T-helper 17 cell (primary cell): ENCODE data around the gene RUNX2. TPM values are rescaled to one million over a fixed set of nuclear protein-coding genes. Genes with fewer than 3 reads are reported as not detected.
A peak's percentile ranks its signal among the peaks of the same experiment; 100 is the strongest.

Experiments
- ATAC-seq: fragments of 150-1000 bp; cut with Tn5 transposase; 2 replicates; pipeline ENCODE4 v1.10.0; 2021; ENCODE audit warnings: mild to moderate bottlenecking, moderate library complexity
- DNase-seq, 3 donors: peaks; one replicate each; pipeline versions ENCODE4 v3.0.0 to v3.0.0-alpha.2; 2020 to 2021
- H3K9me3 ChIP-seq: one replicate; pipeline ENCODE4 v1.7.0; 2013; ENCODE audit warnings: low read length, mild to moderate bottlenecking; ENCODE audit not compliant: control insufficient read depth, poor library complexity, severe bottlenecking
- H3K27ac Mint-ChIP-seq: one replicate; pipeline ENCODE4 v1.8.0; 2022; ENCODE audit warnings: mild to moderate bottlenecking, moderate library complexity, mixed read lengths
- H3K27me3 Mint-ChIP-seq: one replicate; pipeline ENCODE4 v1.8.0; 2022; ENCODE audit warnings: mixed read lengths
- H3K36me3 Mint-ChIP-seq: one replicate; pipeline ENCODE4 v1.8.0; 2022; ENCODE audit warnings: low read depth, mixed read lengths
- H3K4me1 Mint-ChIP-seq: one replicate; pipeline ENCODE4 v1.8.0; 2022; ENCODE audit warnings: mild to moderate bottlenecking, mixed read lengths
- H3K4me3 Mint-ChIP-seq: one replicate; pipeline ENCODE4 v1.8.0; 2022; ENCODE audit warnings: mild to moderate bottlenecking, moderate library complexity, mixed read lengths
- total RNA-seq, 4 donors: library from RNA in 2 of 4; stranded (reverse) in 2 of 4; gene quantifications; one replicate each; pipeline ENCODE4 v1.2.3 and lab custom pipeline; 2022 to 2026

RUNX2 gene
- total RNA-seq, 2 donors from 2014 or later = 47.6 to 50.8 TPM

DNA sequence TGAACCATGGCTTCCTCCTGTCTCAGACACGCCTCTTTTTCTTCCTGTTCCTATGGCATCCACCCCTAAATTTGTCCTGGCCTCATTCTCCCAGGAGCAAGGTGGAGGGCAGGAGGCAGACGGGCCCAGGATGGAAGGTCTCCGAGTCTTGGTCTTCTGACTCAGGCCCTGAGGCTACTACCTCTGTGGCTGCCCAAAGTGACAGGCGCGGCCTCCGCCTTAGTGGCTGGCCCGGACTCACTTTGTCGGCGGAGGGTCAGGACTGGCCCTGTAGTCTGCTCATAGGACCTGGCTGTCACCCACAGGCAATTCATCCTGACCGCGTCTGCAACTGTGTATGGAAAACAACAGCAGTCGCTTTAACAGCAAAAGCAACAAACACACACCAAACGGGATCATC is 312.7 kb downstream of the RUNX2 start:
- ATAC-seq (no peak), DNase-seq (no peak)
- no peaks in the 10 kb centered on the region for H3K27me3 Mint-ChIP-seq
- no peak overlapping the region for H3K27ac Mint-ChIP-seq
- H3K4me1 Mint-ChIP-seq = peaks cover 24% of the 10 kb centered on the region
- H3K36me3 Mint-ChIP-seq = peaks cover 4% of the 10 kb centered on the region
- no peak overlapping the region for H3K4me3 Mint-ChIP-seq
- H3K9me3 ChIP-seq = no peaks in the 10 kb centered on the region

GRCh38 chr6:45642331-45643125 is 314.4 kb downstream of the RUNX2 start:
- DNase-seq (no peak), ATAC-seq (no peak)
- Mint-ChIP-seq H3K27me3 (no peaks in the 10 kb centered on the region), H3K4me3 (no peak overlapping the region), H3K36me3 (peaks cover 4% of the 10 kb centered on the region), H3K4me1 (peaks cover 30% of the 10 kb centered on the region), H3K27ac (no peak overlapping the region)
- no peaks in the 10 kb centered on the region for H3K9me3 ChIP-seq

GRCh38 chr6:45643126-45643525 is 315.0 kb downstream of the RUNX2 start:
- ATAC-seq (no peak), DNase-seq (no peak)
- H3K27me3 Mint-ChIP-seq = no peaks in the 10 kb centered on the region

GRCh38 chr6:45644720-45645119 is 316.6 kb downstream of the RUNX2 start:
- peak overlapping the region; percentile 68 for H3K27ac Mint-ChIP-seq
- H3K4me3 Mint-ChIP-seq = no peak overlapping the region
- H3K4me1 Mint-ChIP-seq = peaks cover 30% of the 10 kb centered on the region
- DNase-seq (no peak), ATAC-seq (no peak)
- no peaks in the 10 kb centered on the region for H3K9me3 ChIP-seq
- H3K36me3 Mint-ChIP-seq = peaks cover 4% of the 10 kb centered on the region
- no peaks in the 10 kb centered on the region for H3K27me3 Mint-ChIP-seq

More at GRCh38 chr6:45643126-45643525, 315.0 kb downstream of the RUNX2 start:
- Mint-ChIP-seq H3K27ac (no peak overlapping the region), H3K4me1 (peaks cover 33% of the 10 kb centered on the region), H3K4me3 (no peak overlapping the region), H3K36me3 (peaks cover 4% of the 10 kb centered on the region)
- H3K9me3 ChIP-seq = no peaks in the 10 kb centered on the region

DNA sequence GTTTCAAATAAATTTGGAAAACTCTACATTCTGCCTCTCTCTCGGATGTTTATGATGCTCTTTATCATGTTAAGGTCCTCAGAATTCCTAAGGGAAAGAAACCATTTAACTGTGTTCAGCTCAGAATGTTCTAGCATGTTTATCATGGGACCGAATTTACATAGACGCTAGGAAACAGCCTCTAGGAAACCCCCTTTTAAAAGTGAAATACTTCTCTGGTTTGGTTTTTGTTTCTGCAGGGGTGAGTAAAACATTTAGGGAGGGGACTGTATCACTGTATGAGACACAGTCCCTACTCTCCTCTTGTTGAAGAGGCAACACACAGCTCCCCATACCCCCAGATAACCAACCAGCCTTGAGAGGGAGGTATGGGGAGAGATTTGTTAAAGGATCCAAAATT is 317.2 kb downstream of the RUNX2 start:
- DNase-seq (no peak), ATAC-seq (no peak)
- Mint-ChIP-seq H3K36me3 (peaks cover 4% of the 10 kb centered on the region), H3K27me3 (no peaks in the 10 kb centered on the region), H3K4me1 (peaks cover 28% of the 10 kb centered on the region), H3K27ac (no peak overlapping the region), H3K4me3 (no peak overlapping the region)
- no peaks in the 10 kb centered on the region for H3K9me3 ChIP-seq

- Mint-ChIP-seq H3K36me3 (no peaks in the 10 kb centered on the region), H3K27me3 (no peaks in the 10 kb centered on the region), H3K4me1 (peaks cover 26% of the 10 kb centered on the region), H3K4me3 (no peak overlapping the region), H3K27ac (peak overlapping the region; percentile 83)
- DNase-seq = no peak
- H3K9me3 ChIP-seq = no peaks in the 10 kb centered on the region
- ATAC-seq = no peak
These were observed 319.5 kb downstream of the RUNX2 start for GRCh38 chr6:45647341-45648261.

- ATAC-seq (no peak), DNase-seq (no peak)
- Mint-ChIP-seq H3K36me3 (no peaks in the 10 kb centered on the region), H3K4me1 (peaks cover 25% of the 10 kb centered on the region), H3K4me3 (no peak overlapping the region), H3K27me3 (no peaks in the 10 kb centered on the region), H3K27ac (peak overlapping the region; percentile 83)
- no peaks in the 10 kb centered on the region for H3K9me3 ChIP-seq
These were observed 320.1 kb downstream of the RUNX2 start for GRCh38 chr6:45648262-45648620.

- no peaks in the 10 kb centered on the region for H3K9me3 ChIP-seq
- no peaks in the 10 kb centered on the region for H3K36me3 Mint-ChIP-seq
- H3K4me1 Mint-ChIP-seq = peaks cover 22% of the 10 kb centered on the region
- no peak for ATAC-seq
- no peaks in the 10 kb centered on the region for H3K27me3 Mint-ChIP-seq
- H3K4me3 Mint-ChIP-seq = no peak overlapping the region
- H3K27ac Mint-ChIP-seq = no peak overlapping the region
- no peak for DNase-seq
These were observed 322.5 kb downstream of the RUNX2 start for GRCh38 chr6:45650524-45651135.

- Mint-ChIP-seq H3K27ac (no peak overlapping the region), H3K27me3 (no peaks in the 10 kb centered on the region), H3K36me3 (no peaks in the 10 kb centered on the region), H3K4me3 (no peak overlapping the region), H3K4me1 (peaks cover 22% of the 10 kb centered on the region)
- H3K9me3 ChIP-seq = no peaks in the 10 kb centered on the region
- ATAC-seq (no peak), DNase-seq (no peak)
These were observed 323.2 kb downstream of the RUNX2 start for GRCh38 chr6:45651301-45651700.

- no peak overlapping the region for H3K27ac Mint-ChIP-seq
- no peak for ATAC-seq
- no peaks in the 10 kb centered on the region for H3K36me3 Mint-ChIP-seq
- H3K4me3 Mint-ChIP-seq = no peak overlapping the region
- peaks cover 16% of the 10 kb centered on the region for H3K4me1 Mint-ChIP-seq
- DNase-seq = no peak
- H3K27me3 Mint-ChIP-seq = no peaks in the 10 kb centered on the region
- H3K9me3 ChIP-seq = no peaks in the 10 kb centered on the region
These were observed 324.3 kb downstream of the RUNX2 start for GRCh38 chr6:45652416-45652815.

DNA sequence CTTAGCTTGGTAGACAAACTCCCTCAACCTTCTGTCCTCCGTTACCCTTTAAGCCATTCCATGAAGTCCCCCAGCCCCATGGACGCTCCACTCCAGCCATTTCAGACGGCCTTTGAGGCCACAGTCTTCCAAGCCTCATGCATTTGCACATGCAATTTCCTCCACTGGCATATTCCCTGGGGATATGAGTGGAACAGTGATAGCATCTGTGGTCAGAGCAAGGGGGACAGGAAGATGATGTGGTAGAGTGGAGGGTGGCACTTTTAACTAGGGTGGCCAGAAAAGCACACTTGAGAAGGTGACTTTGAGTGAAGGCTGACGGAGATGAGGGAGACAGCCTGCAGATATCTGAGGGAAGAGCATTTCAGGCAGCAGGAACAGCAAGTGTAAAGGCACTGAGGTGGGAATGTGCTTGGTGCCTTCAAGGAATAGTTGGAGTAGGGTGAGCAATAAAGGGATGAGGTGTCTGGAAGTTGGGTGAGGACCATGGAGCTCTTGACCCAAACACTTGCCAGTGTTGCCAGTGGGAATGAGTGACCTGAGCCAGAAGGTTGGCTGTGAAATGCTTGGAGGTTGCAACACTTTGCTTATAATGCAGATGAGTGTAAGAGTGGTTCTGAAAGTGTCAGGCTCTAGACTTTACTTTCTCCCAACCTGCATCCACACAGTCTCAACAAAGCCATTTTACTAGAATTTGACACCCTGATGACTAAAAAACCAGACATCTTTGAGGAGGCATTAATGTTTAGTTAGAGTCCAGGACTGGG is 325.2 kb downstream of the RUNX2 start:
- ATAC-seq (no peak), DNase-seq (no peak)
- H3K36me3 Mint-ChIP-seq = no peaks in the 10 kb centered on the region
- no peak overlapping the region for H3K27ac Mint-ChIP-seq
- H3K27me3 Mint-ChIP-seq = no peaks in the 10 kb centered on the region
- H3K4me1 Mint-ChIP-seq = peaks cover 10% of the 10 kb centered on the region
- no peaks in the 10 kb centered on the region for H3K9me3 ChIP-seq
- no peak overlapping the region for H3K4me3 Mint-ChIP-seq

GRCh38 chr6:45654673-45655072 is 326.5 kb downstream of the RUNX2 start:
- peaks cover 13% of the 10 kb centered on the region for H3K4me1 Mint-ChIP-seq
- no peak overlapping the region for H3K27ac Mint-ChIP-seq
- H3K27me3 Mint-ChIP-seq = no peaks in the 10 kb centered on the region
- H3K36me3 Mint-ChIP-seq = no peaks in the 10 kb centered on the region
- no peak overlapping the region for H3K4me3 Mint-ChIP-seq
- ATAC-seq (no peak), DNase-seq (no peak)
- no peaks in the 10 kb centered on the region for H3K9me3 ChIP-seq
